Measurements from ENCODE around the gene BCLAF1. TPM values are rescaled to one million over a fixed set of nuclear protein-coding genes. Genes with fewer than 3 reads are reported as not detected.

The BCLAF1 gene, protein sequence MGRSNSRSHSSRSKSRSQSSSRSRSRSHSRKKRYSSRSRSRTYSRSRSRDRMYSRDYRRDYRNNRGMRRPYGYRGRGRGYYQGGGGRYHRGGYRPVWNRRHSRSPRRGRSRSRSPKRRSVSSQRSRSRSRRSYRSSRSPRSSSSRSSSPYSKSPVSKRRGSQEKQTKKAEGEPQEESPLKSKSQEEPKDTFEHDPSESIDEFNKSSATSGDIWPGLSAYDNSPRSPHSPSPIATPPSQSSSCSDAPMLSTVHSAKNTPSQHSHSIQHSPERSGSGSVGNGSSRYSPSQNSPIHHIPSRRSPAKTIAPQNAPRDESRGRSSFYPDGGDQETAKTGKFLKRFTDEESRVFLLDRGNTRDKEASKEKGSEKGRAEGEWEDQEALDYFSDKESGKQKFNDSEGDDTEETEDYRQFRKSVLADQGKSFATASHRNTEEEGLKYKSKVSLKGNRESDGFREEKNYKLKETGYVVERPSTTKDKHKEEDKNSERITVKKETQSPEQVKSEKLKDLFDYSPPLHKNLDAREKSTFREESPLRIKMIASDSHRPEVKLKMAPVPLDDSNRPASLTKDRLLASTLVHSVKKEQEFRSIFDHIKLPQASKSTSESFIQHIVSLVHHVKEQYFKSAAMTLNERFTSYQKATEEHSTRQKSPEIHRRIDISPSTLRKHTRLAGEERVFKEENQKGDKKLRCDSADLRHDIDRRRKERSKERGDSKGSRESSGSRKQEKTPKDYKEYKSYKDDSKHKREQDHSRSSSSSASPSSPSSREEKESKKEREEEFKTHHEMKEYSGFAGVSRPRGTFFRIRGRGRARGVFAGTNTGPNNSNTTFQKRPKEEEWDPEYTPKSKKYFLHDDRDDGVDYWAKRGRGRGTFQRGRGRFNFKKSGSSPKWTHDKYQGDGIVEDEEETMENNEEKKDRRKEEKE
- 124 and 128 TPM in 2 replicates for total RNA-seq

- peak; percentile 92 for DNase-seq (ENCODE audit: insufficient read length, low spot score, missing footprints)
- Histone ChIP-seq H3K4me2 (ENCODE audit: insufficient read depth, low read length) (peak within 1 kb of the TSS; percentile 99), H3K9me3 (ENCODE audit: low read depth, low read length) (no peaks in the 10 kb centered on the region), H3K4me1 (ENCODE audit: insufficient read depth, low read length) (peaks cover 33% of the 10 kb centered on the region), H3K36me3 (ENCODE audit: insufficient read depth, low read length) (no peaks in the 10 kb centered on the region), H2AFZ (ENCODE audit: low read length) (peak within 1 kb of the TSS; percentile 65), H3K27me3 (ENCODE audit: insufficient read depth, low read length) (no peaks in the 10 kb centered on the region), H3K27ac (ENCODE audit: low read depth, low read length) (peak within 1 kb of the TSS; percentile 98), H3K79me2 (ENCODE audit: insufficient read depth, low read length) (peaks cover 47% of the 10 kb centered on the region), H4K20me1 (ENCODE audit: insufficient read depth, low read length) (peaks cover 39% of the 10 kb centered on the region), H3K4me3 (ENCODE audit: insufficient read depth, low read length) (peak within 1 kb of the TSS; percentile 86)
- TF ChIP-seq, protein P1, sequence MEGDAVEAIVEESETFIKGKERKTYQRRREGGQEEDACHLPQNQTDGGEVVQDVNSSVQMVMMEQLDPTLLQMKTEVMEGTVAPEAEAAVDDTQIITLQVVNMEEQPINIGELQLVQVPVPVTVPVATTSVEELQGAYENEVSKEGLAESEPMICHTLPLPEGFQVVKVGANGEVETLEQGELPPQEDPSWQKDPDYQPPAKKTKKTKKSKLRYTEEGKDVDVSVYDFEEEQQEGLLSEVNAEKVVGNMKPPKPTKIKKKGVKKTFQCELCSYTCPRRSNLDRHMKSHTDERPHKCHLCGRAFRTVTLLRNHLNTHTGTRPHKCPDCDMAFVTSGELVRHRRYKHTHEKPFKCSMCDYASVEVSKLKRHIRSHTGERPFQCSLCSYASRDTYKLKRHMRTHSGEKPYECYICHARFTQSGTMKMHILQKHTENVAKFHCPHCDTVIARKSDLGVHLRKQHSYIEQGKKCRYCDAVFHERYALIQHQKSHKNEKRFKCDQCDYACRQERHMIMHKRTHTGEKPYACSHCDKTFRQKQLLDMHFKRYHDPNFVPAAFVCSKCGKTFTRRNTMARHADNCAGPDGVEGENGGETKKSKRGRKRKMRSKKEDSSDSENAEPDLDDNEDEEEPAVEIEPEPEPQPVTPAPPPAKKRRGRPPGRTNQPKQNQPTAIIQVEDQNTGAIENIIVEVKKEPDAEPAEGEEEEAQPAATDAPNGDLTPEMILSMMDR (IDR thresholded peaks at IDR 0.05; ENCODE audit: extremely low read depth, low read depth, low read length) = no peak
Observed at GRCh38 chr6:136289579-136290409, at the start of gene BCLAF1. BCLAF1 (minus strand) TSS chr6:136289846; CDS start chr6:136279866, 9,980 bp downstream.

- DNase-seq (ENCODE audit: insufficient read length, low spot score, missing footprints) = no peak
Observed at GRCh38 chr6:136338486-136338885, 48.8 kb upstream of the BCLAF1 start.

GRCh38 chr6:136337606-136338005 is 48.0 kb upstream of the BCLAF1 start:
- TF ChIP-seq, protein P1 (IDR thresholded peaks at IDR 0.05; ENCODE audit: extremely low read depth, low read depth, low read length) = no peak
- Histone ChIP-seq H3K4me3 (ENCODE audit: insufficient read depth, low read length) (no peak overlapping the region), H3K4me1 (ENCODE audit: insufficient read depth, low read length) (no peaks in the 10 kb centered on the region), H3K27me3 (ENCODE audit: insufficient read depth, low read length) (peaks cover 3% of the 10 kb centered on the region), H3K79me2 (ENCODE audit: insufficient read depth, low read length) (no peaks in the 10 kb centered on the region), H3K36me3 (ENCODE audit: insufficient read depth, low read length) (no peaks in the 10 kb centered on the region), H4K20me1 (ENCODE audit: insufficient read depth, low read length) (no peaks in the 10 kb centered on the region), H2AFZ (ENCODE audit: low read length) (no peak overlapping the region), H3K27ac (ENCODE audit: low read depth, low read length) (no peak overlapping the region), H3K4me2 (ENCODE audit: insufficient read depth, low read length) (no peak overlapping the region), H3K9me3 (ENCODE audit: low read depth, low read length) (no peaks in the 10 kb centered on the region)
- DNase-seq (ENCODE audit: insufficient read length, low spot score, missing footprints) = no peak

More at GRCh38 chr6:136338486-136338885, 48.8 kb upstream of the BCLAF1 start:
- no peaks in the 10 kb centered on the region for H3K27me3 ChIP-seq (ENCODE audit: insufficient read depth, low read length)
- H3K4me3 ChIP-seq (ENCODE audit: insufficient read depth, low read length) = no peak overlapping the region
- TF ChIP-seq, protein P1 (IDR thresholded peaks at IDR 0.05; ENCODE audit: extremely low read depth, low read depth, low read length) = no peak
- no peaks in the 10 kb centered on the region for H3K79me2 ChIP-seq (ENCODE audit: insufficient read depth, low read length)
- H4K20me1 ChIP-seq (ENCODE audit: insufficient read depth, low read length) = no peaks in the 10 kb centered on the region
- no peaks in the 10 kb centered on the region for H3K4me1 ChIP-seq (ENCODE audit: insufficient read depth, low read length)
- no peaks in the 10 kb centered on the region for H3K9me3 ChIP-seq (ENCODE audit: low read depth, low read length)
- H3K36me3 ChIP-seq (ENCODE audit: insufficient read depth, low read length) = no peaks in the 10 kb centered on the region
- no peak overlapping the region for H3K4me2 ChIP-seq (ENCODE audit: insufficient read depth, low read length)
- no peak overlapping the region for H2AFZ ChIP-seq (ENCODE audit: low read length)
- no peak overlapping the region for H3K27ac ChIP-seq (ENCODE audit: low read depth, low read length)

All from osteoblast (primary cell).